ENCODE data around the gene LRRC17.

Gene LRRC17

GRCh38 chr7:102993718-102994029 lies 80.9 kb downstream of the LRRC17 start:
- no peak for TF ChIP-seq CTCF (IDR thresholded peaks at IDR 0.05; ENCODE audit: borderline replicate concordance, insufficient read depth, low read depth, low read length)
- H3K4me3 ChIP-seq (ENCODE audit: low read depth, low read length): no peak overlapping the region

DNA sequence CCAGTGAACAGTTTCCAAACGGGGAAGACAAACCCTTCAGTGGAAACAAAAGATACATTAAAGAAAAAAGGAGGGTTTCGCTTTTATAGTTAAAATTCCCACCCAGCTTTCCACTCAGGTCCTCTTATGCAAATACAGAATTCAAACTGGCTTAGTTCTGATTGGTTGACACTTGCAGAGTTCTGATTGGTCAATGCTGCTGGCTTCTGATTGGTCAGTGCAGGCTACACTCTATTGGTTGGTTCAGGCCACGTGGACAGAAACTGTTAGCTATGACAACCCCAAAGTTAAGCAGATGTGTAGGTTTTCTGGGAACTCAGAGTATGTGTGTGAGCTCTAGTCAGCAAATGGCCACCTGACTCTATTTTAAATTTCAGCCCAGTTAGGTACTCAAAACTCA lies 81.8 kb downstream of the LRRC17 start:
- H3K4me3 ChIP-seq (ENCODE audit: low read depth, low read length): no peak overlapping the region
- no peak for TF ChIP-seq CTCF (IDR thresholded peaks at IDR 0.05; ENCODE audit: borderline replicate concordance, insufficient read depth, low read depth, low read length)
